AG04450 (cell line): ENCODE results near the gene RNF144B. TPM values are rescaled to one million over a fixed set of nuclear protein-coding genes. Genes with fewer than 3 reads are reported as not detected.

Source experiments
- CTCF ChIA-PET: fragments of 300-600, 350-600 bp; formaldehyde crosslinking; extraction: SDS; loops from one replicate; lab custom pipeline; 2022; ENCODE audit warnings: antibody characterized with exemption, inconsistent platforms; lab: Charles Lee
- POLR2A ChIA-PET: fragments of 350-600 bp; formaldehyde crosslinking; extraction: SDS; loops from one replicate; lab custom pipeline; 2021; ENCODE audit warnings: antibody characterized with exemption, inconsistent platforms; lab: Yijun Ruan, JAX
- DNase-seq: peaks from one replicate; pipeline ENCODE4 v3.0.0-alpha.2; 2011; ENCODE audit warnings: low read depth, low spot score
- H3K27ac ChIP-seq: one replicate; pipeline ENCODE4 v1.5.1; 2012; ENCODE audit warnings: low read depth, low read length, control low read depth
- H3K27me3 ChIP-seq: one replicate; pipeline ENCODE4 v1.6.0; 2012; ENCODE audit warnings: low read length; ENCODE audit not compliant: control insufficient read depth, insufficient read depth
- H3K4me3 ChIP-seq: 2 replicates; pipeline ENCODE4 v1.5.1; 2011; ENCODE audit warnings: mild to moderate bottlenecking, low read depth, low read length, control low read depth
- H3K9me3 ChIP-seq: 2 replicates; pipeline ENCODE4 v1.5.1; 2012; ENCODE audit warnings: low read length; ENCODE audit not compliant: control insufficient read depth, insufficient read depth
- CTCF ChIP-seq: IDR thresholded peaks from 2 replicates; pipeline ENCODE4 v1.5.1; 2011; ENCODE audit warnings: low read depth, low read length, control low read depth, inconsistent platforms
- polyA plus RNA-seq: library from polyadenylated mRNA; depleted of rRNA; stranded (reverse); fragments of >200 nt; gene quantifications from 2 replicates; pipeline ENCODE4 v1.2.3, GENCODE V29; 2011

Gene RNF144B
- polyA plus RNA-seq, 1 experiment, result 0.25 TPM

- CTCF ChIA-PET, result interaction anchor here (2.1 kb wide), 1 partner anchor 10 kb away, joined by 8 read pairs; no protein-coding TSS in a partner anchor
- DNase-seq, result no peak
- Histone ChIP-seq H3K27me3 (peaks cover 5% of the 10 kb centered on the region), H3K9me3 (no peaks in the 10 kb centered on the region), H3K27ac (no peak overlapping the region), H3K4me3 (no peak overlapping the region)
- POLR2A ChIA-PET, result no interaction called here
- TF ChIP-seq CTCF, result no peak
These were observed 106.8 kb downstream of the RNF144B start for GRCh38 chr6:18493925-18494324.

- Histone ChIP-seq H3K4me3 (no peak overlapping the region), H3K27ac (no peak overlapping the region), H3K27me3 (peaks cover 5% of the 10 kb centered on the region), H3K9me3 (no peaks in the 10 kb centered on the region)
- no peak for TF ChIP-seq CTCF
- POLR2A ChIA-PET, result no interaction called here
- CTCF ChIA-PET, result interaction anchor here (0.6 to 2.1 kb wide), 2 partner anchors 9 to 1582 kb away, joined by 3 to 8 read pairs; no protein-coding TSS in a partner anchor
- no peak for DNase-seq
These were observed 108.1 kb downstream of the RNF144B start for GRCh38 chr6:18495236-18495635.

GRCh38 chr6:18496462-18496861 is 109.3 kb downstream of the RNF144B start:
- peaks cover 5% of the 10 kb centered on the region for H3K27me3 ChIP-seq
- no peaks in the 10 kb centered on the region for H3K9me3 ChIP-seq
- DNase-seq, result no peak
- TF ChIP-seq CTCF, result no peak
- no peak overlapping the region for H3K27ac ChIP-seq
- CTCF ChIA-PET, result interaction anchor here (1.0 kb wide), 1 partner anchor 173 kb away, joined by 4 read pairs; no protein-coding TSS in a partner anchor
- H3K4me3 ChIP-seq, result no peak overlapping the region
- POLR2A ChIA-PET, result no interaction called here

- ChIA-PET POLR2A (no interaction called here), CTCF (interaction anchor here (1.0 kb wide), 1 partner anchor 173 kb away, joined by 4 read pairs; no protein-coding TSS in a partner anchor)
- peaks cover 5% of the 10 kb centered on the region for H3K27me3 ChIP-seq
- DNase-seq, result no peak
- no peak for TF ChIP-seq CTCF
- H3K4me3 ChIP-seq, result no peak overlapping the region
- H3K9me3 ChIP-seq, result no peaks in the 10 kb centered on the region
- H3K27ac ChIP-seq, result no peak overlapping the region
These were observed 109.9 kb downstream of the RNF144B start for GRCh38 chr6:18497006-18497405.

- H3K27ac ChIP-seq, result no peak overlapping the region
- TF ChIP-seq CTCF, result no peak
- H3K27me3 ChIP-seq, result peaks cover 3% of the 10 kb centered on the region
- H3K9me3 ChIP-seq, result no peaks in the 10 kb centered on the region
- POLR2A ChIA-PET, result no interaction called here
- CTCF ChIA-PET, result interaction anchor here (1.3 kb wide), 1 partner anchor 175 kb away, joined by 3 read pairs; no protein-coding TSS in a partner anchor
- no peak overlapping the region for H3K4me3 ChIP-seq
- DNase-seq, result no peak
These were observed 111.3 kb downstream of the RNF144B start for GRCh38 chr6:18498408-18498807.
